ENCODE measurements around the gene USP21. TPM values are rescaled to one million over a fixed set of nuclear protein-coding genes. Genes with fewer than 3 reads are reported as not detected.

USP21 gene
- total and polyA plus RNA-seq, 9 of the 15 experiments (the other 6 are each of a cell fraction or from before 2014, with no cell fraction given), result 4.9 to 52.4 (median 21.6) TPM

- TF ChIP-seq TEAD4 (IDR thresholded peaks at IDR 0.05; ENCODE audit: low read length) (peak; percentile 46; the same call in 1 of the 2 replicates), TEAD4 (CRISPR knock-in tag; IDR thresholded peaks at IDR 0.05; ENCODE audit: borderline replicate concordance) (no peak), TFAP4 (CRISPR knock-in tag; IDR thresholded peaks at IDR 0.05; ENCODE audit: borderline replicate concordance) (peak; percentile 96), ARNT (IDR thresholded peaks at IDR 0.05) (peak in 1 of 2 experiments; percentile 43; a peak in 2 of 4 replicates), E2F1 (CRISPR knock-in tag; IDR thresholded peaks at IDR 0.05) (peak; percentile 84), ARID3A (IDR thresholded peaks at IDR 0.05; ENCODE audit: borderline replicate concordance, low read depth, low read length) (no peak), PATZ1 (CRISPR knock-in tag; IDR thresholded peaks at IDR 0.05; ENCODE audit: borderline replicate concordance) (no peak), ZNF311 (CRISPR knock-in tag; IDR thresholded peaks at IDR 0.05) (no peak), SMARCC2 (IDR thresholded peaks at IDR 0.05; ENCODE audit: low read depth) (no peak), ZNF124 (CRISPR knock-in tag; IDR thresholded peaks at IDR 0.05) (no peak), HMG20B (CRISPR knock-in tag; IDR thresholded peaks at IDR 0.05) (no peak), PHTF2 (CRISPR knock-in tag; IDR thresholded peaks at IDR 0.05) (no peak), ATF3 (IDR thresholded peaks at IDR 0.05) (peak; percentile 88), ATF3 (CRISPR knock-in tag; conservative IDR thresholded peaks at IDR 0.05) (peak; percentile 59; the same call in 1 of the 2 replicates)
- TF ChIP-seq, protein P1, sequence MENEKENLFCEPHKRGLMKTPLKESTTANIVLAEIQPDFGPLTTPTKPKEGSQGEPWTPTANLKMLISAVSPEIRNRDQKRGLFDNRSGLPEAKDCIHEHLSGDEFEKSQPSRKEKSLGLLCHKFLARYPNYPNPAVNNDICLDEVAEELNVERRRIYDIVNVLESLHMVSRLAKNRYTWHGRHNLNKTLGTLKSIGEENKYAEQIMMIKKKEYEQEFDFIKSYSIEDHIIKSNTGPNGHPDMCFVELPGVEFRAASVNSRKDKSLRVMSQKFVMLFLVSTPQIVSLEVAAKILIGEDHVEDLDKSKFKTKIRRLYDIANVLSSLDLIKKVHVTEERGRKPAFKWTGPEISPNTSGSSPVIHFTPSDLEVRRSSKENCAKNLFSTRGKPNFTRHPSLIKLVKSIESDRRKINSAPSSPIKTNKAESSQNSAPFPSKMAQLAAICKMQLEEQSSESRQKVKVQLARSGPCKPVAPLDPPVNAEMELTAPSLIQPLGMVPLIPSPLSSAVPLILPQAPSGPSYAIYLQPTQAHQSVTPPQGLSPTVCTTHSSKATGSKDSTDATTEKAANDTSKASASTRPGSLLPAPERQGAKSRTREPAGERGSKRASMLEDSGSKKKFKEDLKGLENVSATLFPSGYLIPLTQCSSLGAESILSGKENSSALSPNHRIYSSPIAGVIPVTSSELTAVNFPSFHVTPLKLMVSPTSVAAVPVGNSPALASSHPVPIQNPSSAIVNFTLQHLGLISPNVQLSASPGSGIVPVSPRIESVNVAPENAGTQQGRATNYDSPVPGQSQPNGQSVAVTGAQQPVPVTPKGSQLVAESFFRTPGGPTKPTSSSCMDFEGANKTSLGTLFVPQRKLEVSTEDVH (IDR thresholded peaks at IDR 0.05; ENCODE audit: low read depth, partially characterized antibody), result peak; percentile 50
Measured at GRCh38 chr1:161132410-161133219, 26.7 kb upstream of the USP21 start, which contains the start of gene DEDD (continued).
